Measurements from ENCODE around the gene HCRTR1. TPM values are rescaled to one million over a fixed set of nuclear protein-coding genes. Genes with fewer than 3 reads are reported as not detected.

The HCRTR1 gene
- total and polyA plus RNA-seq, 2 donors (not counting 1 experiment from before 2014, with no cell fraction given): not detected

DNA sequence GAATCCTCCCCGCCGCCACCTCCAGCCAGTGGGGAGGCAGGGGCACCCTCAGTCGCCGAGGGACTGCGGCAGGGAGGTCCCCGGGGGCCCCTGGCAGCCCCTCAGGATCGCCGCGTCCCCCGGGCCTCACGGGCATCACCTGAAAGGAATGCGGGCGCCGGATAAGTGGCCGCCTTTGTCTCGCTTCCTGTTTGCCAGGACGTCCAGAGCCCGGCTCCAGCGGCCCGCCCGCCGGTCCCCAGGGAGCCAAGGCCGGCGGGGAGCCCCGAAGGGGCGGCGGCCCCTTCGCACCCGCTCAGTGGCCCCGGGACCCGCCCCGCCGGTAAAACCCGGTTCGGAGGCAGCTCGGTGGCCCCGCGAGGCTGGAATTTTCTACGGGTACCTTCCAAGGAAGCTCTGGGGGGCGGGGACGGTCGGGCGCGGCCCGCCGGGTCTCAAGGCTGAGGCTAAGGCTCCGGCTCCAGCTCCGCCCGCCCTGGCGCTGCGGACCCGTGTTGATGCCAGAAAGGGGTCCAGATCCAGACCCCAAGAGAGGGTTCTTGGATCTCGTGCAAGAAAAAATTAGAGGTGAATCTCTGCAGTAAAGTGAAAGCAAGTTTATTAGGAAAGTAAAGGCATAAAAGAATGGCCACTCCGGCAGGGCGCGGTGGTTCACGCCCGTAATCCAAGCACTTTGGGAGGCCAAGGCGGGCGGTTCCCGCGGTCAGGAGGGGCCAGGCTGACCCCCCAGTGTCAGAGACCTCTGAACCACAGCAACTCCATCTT, 28.6 kb upstream of the HCRTR1 start:
- peak overlapping the region; percentile 30 for H3K9ac ChIP-seq (ENCODE audit: insufficient read depth, low read length)
- H4K20me1 ChIP-seq (ENCODE audit: control insufficient read depth, extremely low read depth, insufficient read depth, low read length): no peaks in the 10 kb centered on the region
- H3K27ac ChIP-seq (ENCODE audit: insufficient read depth, low read length): no peak overlapping the region
- TF ChIP-seq CTCF (conservative IDR thresholded peaks at IDR 0.05 in 1 of 2, IDR thresholded peaks at IDR 0.05 in 1 of 2; ENCODE audit: low read depth in 1 of 2, low read length in 2 of 2) (no peak), EZH2 (IDR thresholded peaks at IDR 0.05; ENCODE audit: low read length, missing control alignments) (no peak)
- peak overlapping the region; percentile 68 for H3K4me2 ChIP-seq (ENCODE audit: extremely low read depth, insufficient read depth, low read length)
- no peaks in the 10 kb centered on the region for H3K27me3 ChIP-seq (ENCODE audit: control insufficient read depth, insufficient read depth, low read length)
- H3K36me3 ChIP-seq (ENCODE audit: control insufficient read depth, insufficient read depth, low read length): no peaks in the 10 kb centered on the region
- H3K9me3 ChIP-seq (ENCODE audit: control insufficient read depth, insufficient read depth, low read depth, low read length): no peaks in the 10 kb centered on the region
- H3K4me1 ChIP-seq (ENCODE audit: control insufficient read depth, extremely low read depth, insufficient read depth, low read length): peaks cover 4% of the 10 kb centered on the region
- H2AFZ ChIP-seq (ENCODE audit: low read length): no peak overlapping the region
- no peaks in the 10 kb centered on the region for H3K79me2 ChIP-seq (ENCODE audit: control insufficient read depth, insufficient read depth, low read length)
- DNase-seq (ENCODE audit: low read depth in 2 of 2): peak in 1 of 2 donors; percentile 40
- H3K4me3 ChIP-seq (replicated peaks in 1 of 4; ENCODE audit: control extremely low read depth in 1 of 4, insufficient read depth in 1 of 4, low read depth in 3 of 4, low read length in 4 of 4): peak overlapping the region in 1 of 4 experiments; percentile 42

- H3K9ac ChIP-seq (ENCODE audit: insufficient read depth, low read length): no peak overlapping the region
- DNase-seq (ENCODE audit: low read depth in 2 of 2): peak in 1 of 2 donors; percentile 49
- H3K4me3 ChIP-seq (replicated peaks in 1 of 4; ENCODE audit: control extremely low read depth in 1 of 4, insufficient read depth in 1 of 4, low read depth in 3 of 4, low read length in 4 of 4): no peak overlapping the region
- H3K4me2 ChIP-seq (ENCODE audit: extremely low read depth, insufficient read depth, low read length): no peak overlapping the region
- H3K79me2 ChIP-seq (ENCODE audit: control insufficient read depth, insufficient read depth, low read length): no peaks in the 10 kb centered on the region
- no peaks in the 10 kb centered on the region for H3K27me3 ChIP-seq (ENCODE audit: control insufficient read depth, insufficient read depth, low read length)
- peaks cover 2% of the 10 kb centered on the region for H3K4me1 ChIP-seq (ENCODE audit: control insufficient read depth, extremely low read depth, insufficient read depth, low read length)
- TF ChIP-seq CTCF (conservative IDR thresholded peaks at IDR 0.05 in 1 of 2, IDR thresholded peaks at IDR 0.05 in 1 of 2; ENCODE audit: low read depth in 1 of 2, low read length in 2 of 2) (no peak), EZH2 (IDR thresholded peaks at IDR 0.05; ENCODE audit: low read length, missing control alignments) (no peak)
- no peak overlapping the region for H3K27ac ChIP-seq (ENCODE audit: insufficient read depth, low read length)
- H3K36me3 ChIP-seq (ENCODE audit: control insufficient read depth, insufficient read depth, low read length): no peaks in the 10 kb centered on the region
- no peaks in the 10 kb centered on the region for H3K9me3 ChIP-seq (ENCODE audit: control insufficient read depth, insufficient read depth, low read depth, low read length)
- H2AFZ ChIP-seq (ENCODE audit: low read length): no peak overlapping the region
- no peaks in the 10 kb centered on the region for H4K20me1 ChIP-seq (ENCODE audit: control insufficient read depth, extremely low read depth, insufficient read depth, low read length)
These were observed 25.9 kb upstream of the HCRTR1 start for GRCh38 chr1:31591425-31592093.

GRCh38 chr1:31592132-31592531, 25.4 kb upstream of the HCRTR1 start:
- no peaks in the 10 kb centered on the region for H3K36me3 ChIP-seq (ENCODE audit: control insufficient read depth, insufficient read depth, low read length)
- H4K20me1 ChIP-seq (ENCODE audit: control insufficient read depth, extremely low read depth, insufficient read depth, low read length): no peaks in the 10 kb centered on the region
- no peak for DNase-seq (ENCODE audit: low read depth in 2 of 2)
- no peak overlapping the region for H3K9ac ChIP-seq (ENCODE audit: insufficient read depth, low read length)
- TF ChIP-seq CTCF (conservative IDR thresholded peaks at IDR 0.05 in 1 of 2, IDR thresholded peaks at IDR 0.05 in 1 of 2; ENCODE audit: low read depth in 1 of 2, low read length in 2 of 2): no peak
- no peak for TF ChIP-seq EZH2 (IDR thresholded peaks at IDR 0.05; ENCODE audit: low read length, missing control alignments)
- H2AFZ ChIP-seq (ENCODE audit: low read length): no peak overlapping the region
- H3K4me2 ChIP-seq (ENCODE audit: extremely low read depth, insufficient read depth, low read length): no peak overlapping the region
- no peaks in the 10 kb centered on the region for H3K27me3 ChIP-seq (ENCODE audit: control insufficient read depth, insufficient read depth, low read length)
- peaks cover 2% of the 10 kb centered on the region for H3K4me1 ChIP-seq (ENCODE audit: control insufficient read depth, extremely low read depth, insufficient read depth, low read length)
- no peak overlapping the region for H3K27ac ChIP-seq (ENCODE audit: insufficient read depth, low read length)
- H3K4me3 ChIP-seq (replicated peaks in 1 of 4; ENCODE audit: control extremely low read depth in 1 of 4, insufficient read depth in 1 of 4, low read depth in 3 of 4, low read length in 4 of 4): no peak overlapping the region
- no peaks in the 10 kb centered on the region for H3K9me3 ChIP-seq (ENCODE audit: control insufficient read depth, insufficient read depth, low read depth, low read length)
- no peaks in the 10 kb centered on the region for H3K79me2 ChIP-seq (ENCODE audit: control insufficient read depth, insufficient read depth, low read length)

Data from fibroblast of lung (primary cell).